HL-60/S4 treated with phorbol 12-myristate 13-acetate at 8.2 ng/mL for 4 days and 3 days (cell line): ENCODE data around the gene NPY5R.

ENCODE experiments used
- in situ Hi-C: fragments of 300-500 bp; cut with MboI; formaldehyde crosslinking; loops from 2 replicates; pipeline ENCODE4 v1.15.0; 2022; ENCODE audit warnings: low sequenced_read_pairs

NPY5R gene

GRCh38 chr4:163343604-163344146, at the start of gene NPY5R:
TSS of gene NPY5R (plus strand) at chr4:163343892. CDS start at chr4:163350274, 6,382 bp downstream.
- in situ Hi-C loops = no loop called here

- in situ Hi-C loops = no loop called here
Measured at GRCh38 chr4:163295138-163295537, 48.6 kb upstream of the NPY5R start.

- in situ Hi-C loops = no loop called here
Measured at GRCh38 chr4:163300445-163300844, 43.2 kb upstream of the NPY5R start.

- in situ Hi-C loops = no loop called here
Measured at GRCh38 chr4:163303069-163303468, 40.6 kb upstream of the NPY5R start.

GRCh38 chr4:163309466-163309865, 34.2 kb upstream of the NPY5R start:
- in situ Hi-C loops = no loop called here

- in situ Hi-C loops = no loop called here
Measured at GRCh38 chr4:163317110-163317509, 26.6 kb upstream of the NPY5R start.

- in situ Hi-C loops = no loop called here
Measured at GRCh38 chr4:163330916-163331628, 12.6 kb upstream of the NPY5R start.

GRCh38 chr4:163331629-163332376, 11.9 kb upstream of the NPY5R start:
- in situ Hi-C loops = no loop called here

GRCh38 chr4:163332526-163333406, 10.9 kb upstream of the NPY5R start, which contains the start of gene NPY1R:
TSS of gene NPY1R (minus strand) at chr4:163332596. CDS start at chr4:163326554, 6,042 bp downstream.
- in situ Hi-C loops = no loop called here

GRCh38 chr4:163335384-163335783, 8.3 kb upstream of the NPY5R start:
- in situ Hi-C loops = no loop called here

- in situ Hi-C loops = no loop called here
Measured at GRCh38 chr4:163344147-163345125, 744 bp downstream of the NPY5R start.

- in situ Hi-C loops = no loop called here
Measured at GRCh38 chr4:163350672-163351071, 7.0 kb downstream of the NPY5R start.

- in situ Hi-C loops = no loop called here
Measured at GRCh38 chr4:163353054-163353453, 9.4 kb downstream of the NPY5R start.

- in situ Hi-C loops = no loop called here
Measured at GRCh38 chr4:163356104-163356503, 12.4 kb downstream of the NPY5R start.

GRCh38 chr4:163367651-163368050, 24.0 kb downstream of the NPY5R start:
- in situ Hi-C loops = no loop called here

- in situ Hi-C loops = no loop called here
Measured at GRCh38 chr4:163372029-163372428, 28.3 kb downstream of the NPY5R start.

GRCh38 chr4:163378661-163379060, 35.0 kb downstream of the NPY5R start:
- in situ Hi-C loops = no loop called here

GRCh38 chr4:163380703-163381102, 37.0 kb downstream of the NPY5R start:
- in situ Hi-C loops = no loop called here

- in situ Hi-C loops = no loop called here
Measured at GRCh38 chr4:163382178-163382869, 38.6 kb downstream of the NPY5R start.
